ENCODE results near the gene CCDC148. TPM values are rescaled to one million over a fixed set of nuclear protein-coding genes. Genes with fewer than 3 reads are reported as not detected.
"Not testable (repeated sequence)": the region's sequence is repeated elsewhere in the genome, so short reads cannot be mapped to it uniquely, and the experiment has no call there.

CCDC148 gene
- total RNA-seq, 1 experiment from 2014 or later, result 2.1 TPM

DNA sequence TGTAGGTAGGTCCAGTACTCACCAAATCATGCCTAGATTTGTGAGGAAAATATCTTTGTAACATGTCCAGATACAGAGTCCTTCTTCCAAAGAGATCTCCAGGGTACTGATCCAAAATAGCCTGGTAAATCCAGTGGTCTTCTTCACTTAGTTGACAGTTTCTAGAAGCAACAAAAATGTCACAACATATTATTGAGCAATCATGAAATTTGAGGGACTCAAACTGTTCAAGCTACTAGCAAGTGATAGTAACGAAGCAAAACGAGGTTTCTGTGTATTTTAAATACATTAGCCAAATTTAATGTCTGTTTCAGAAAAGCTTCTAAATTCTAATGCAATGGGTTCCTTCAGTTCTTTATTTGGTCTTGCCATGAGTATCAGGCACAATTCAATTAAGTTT, 142.8 kb downstream of the CCDC148 start:
- CTCF ChIA-PET, result no interaction called here
- no peak for ATAC-seq

DNA sequence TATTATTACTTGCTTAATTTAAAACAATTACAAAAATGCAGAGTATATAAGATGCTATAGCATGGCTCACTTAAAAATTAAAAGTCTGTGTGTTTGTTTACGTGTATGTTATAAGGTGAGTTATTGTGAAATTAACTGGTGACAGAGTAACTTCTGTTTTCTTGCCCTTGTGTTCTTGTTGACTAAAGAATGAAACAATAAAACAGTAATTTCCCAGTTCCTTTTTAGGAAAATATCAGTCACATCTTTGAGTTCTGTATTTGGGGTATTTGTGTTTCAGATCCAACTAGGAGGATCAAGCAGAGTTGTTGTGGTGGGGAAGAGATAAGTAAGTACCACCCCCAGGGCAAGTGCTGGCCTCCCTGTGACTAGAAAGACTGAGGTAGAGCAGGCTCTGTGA, 143.6 kb downstream of the CCDC148 start:
- Mint-ChIP-seq H3K9me3 (peaks cover 13% of the 10 kb centered on the region), H3K36me3 (peaks cover 16% of the 10 kb centered on the region)

More for the DNA sequence above, 142.8 kb downstream of the CCDC148 start:
- Mint-ChIP-seq H3K9me3 (peaks cover 19% of the 10 kb centered on the region), H3K4me1 (peaks cover 20% of the 10 kb centered on the region), H3K4me3 (no peak overlapping the region), H3K36me3 (peaks cover 20% of the 10 kb centered on the region), H3K27me3 (ENCODE audit: low read depth) (no peaks in the 10 kb centered on the region), H3K27ac (no peak overlapping the region)
- no peak for DNase-seq (ENCODE audit: low spot score)
- POLR2A ChIA-PET, result no interaction called here
- TF ChIP-seq ESRRA (CRISPR knock-in tag; IDR thresholded peaks at IDR 0.05; ENCODE audit: borderline replicate concordance), result no peak
- no peak for TF ChIP-seq E2F5 (CRISPR knock-in tag; IDR thresholded peaks at IDR 0.05)
- no peak for TF ChIP-seq MYBL2 (CRISPR knock-in tag; IDR thresholded peaks at IDR 0.05)
- no peak for TF ChIP-seq SMAD3 (CRISPR knock-in tag; IDR thresholded peaks at IDR 0.05; ENCODE audit: borderline replicate concordance)
- no peak for TF ChIP-seq TCF7 (CRISPR knock-in tag; IDR thresholded peaks at IDR 0.05; ENCODE audit: low read depth)
- no peak for TF ChIP-seq KAT7 (CRISPR knock-in tag; IDR thresholded peaks at IDR 0.05; ENCODE audit: borderline replicate concordance)
- no peak for TF ChIP-seq ZNF219 (CRISPR knock-in tag; IDR thresholded peaks at IDR 0.05; ENCODE audit: borderline replicate concordance)
- TF ChIP-seq MLX (CRISPR knock-in tag; IDR thresholded peaks at IDR 0.05), result no peak
- TF ChIP-seq, protein P1, sequence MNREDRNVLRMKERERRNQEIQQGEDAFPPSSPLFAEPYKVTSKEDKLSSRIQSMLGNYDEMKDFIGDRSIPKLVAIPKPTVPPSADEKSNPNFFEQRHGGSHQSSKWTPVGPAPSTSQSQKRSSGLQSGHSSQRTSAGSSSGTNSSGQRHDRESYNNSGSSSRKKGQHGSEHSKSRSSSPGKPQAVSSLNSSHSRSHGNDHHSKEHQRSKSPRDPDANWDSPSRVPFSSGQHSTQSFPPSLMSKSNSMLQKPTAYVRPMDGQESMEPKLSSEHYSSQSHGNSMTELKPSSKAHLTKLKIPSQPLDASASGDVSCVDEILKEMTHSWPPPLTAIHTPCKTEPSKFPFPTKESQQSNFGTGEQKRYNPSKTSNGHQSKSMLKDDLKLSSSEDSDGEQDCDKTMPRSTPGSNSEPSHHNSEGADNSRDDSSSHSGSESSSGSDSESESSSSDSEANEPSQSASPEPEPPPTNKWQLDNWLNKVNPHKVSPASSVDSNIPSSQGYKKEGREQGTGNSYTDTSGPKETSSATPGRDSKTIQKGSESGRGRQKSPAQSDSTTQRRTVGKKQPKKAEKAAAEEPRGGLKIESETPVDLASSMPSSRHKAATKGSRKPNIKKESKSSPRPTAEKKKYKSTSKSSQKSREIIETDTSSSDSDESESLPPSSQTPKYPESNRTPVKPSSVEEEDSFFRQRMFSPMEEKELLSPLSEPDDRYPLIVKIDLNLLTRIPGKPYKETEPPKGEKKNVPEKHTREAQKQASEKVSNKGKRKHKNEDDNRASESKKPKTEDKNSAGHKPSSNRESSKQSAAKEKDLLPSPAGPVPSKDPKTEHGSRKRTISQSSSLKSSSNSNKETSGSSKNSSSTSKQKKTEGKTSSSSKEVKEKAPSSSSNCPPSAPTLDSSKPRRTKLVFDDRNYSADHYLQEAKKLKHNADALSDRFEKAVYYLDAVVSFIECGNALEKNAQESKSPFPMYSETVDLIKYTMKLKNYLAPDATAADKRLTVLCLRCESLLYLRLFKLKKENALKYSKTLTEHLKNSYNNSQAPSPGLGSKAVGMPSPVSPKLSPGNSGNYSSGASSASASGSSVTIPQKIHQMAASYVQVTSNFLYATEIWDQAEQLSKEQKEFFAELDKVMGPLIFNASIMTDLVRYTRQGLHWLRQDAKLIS (CRISPR knock-in tag; IDR thresholded peaks at IDR 0.05; ENCODE audit: borderline replicate concordance), result no peak
- no peak for TF ChIP-seq ZSCAN18 (CRISPR knock-in tag; IDR thresholded peaks at IDR 0.05)
- TF ChIP-seq TEAD4 (CRISPR knock-in tag; IDR thresholded peaks at IDR 0.05), result no peak
- no peak for TF ChIP-seq OVOL2 (CRISPR knock-in tag; IDR thresholded peaks at IDR 0.05; ENCODE audit: borderline replicate concordance)

GRCh38 chr2:158310407-158310806, 146.1 kb downstream of the CCDC148 start:
- ATAC-seq; CTCF ChIA-PET; H3K27me3 Mint-ChIP-seq (ENCODE audit: low read depth); POLR2A ChIA-PET; H3K4me1 Mint-ChIP-seq; H3K27ac Mint-ChIP-seq; DNase-seq (ENCODE audit: low spot score); H3K4me3 Mint-ChIP-seq: not testable (repeated sequence)
- H3K36me3 Mint-ChIP-seq, result peaks cover 14% of the 10 kb centered on the region
- peaks cover 18% of the 10 kb centered on the region for H3K9me3 Mint-ChIP-seq

More for the DNA sequence above, 143.6 kb downstream of the CCDC148 start:
- Mint-ChIP-seq H3K27ac (no peak overlapping the region), H3K4me1 (peaks cover 17% of the 10 kb centered on the region), H3K27me3 (ENCODE audit: low read depth) (no peaks in the 10 kb centered on the region), H3K4me3 (no peak overlapping the region)
- POLR2A ChIA-PET, result no interaction called here
- CTCF ChIA-PET, result no interaction called here
- DNase-seq (ENCODE audit: low spot score) (no peak), ATAC-seq (no peak)
- TF ChIP-seq ZNF396 (CRISPR knock-in tag; IDR thresholded peaks at IDR 0.05; ENCODE audit: borderline replicate concordance), result no peak
- no peak for TF ChIP-seq JUN (CRISPR knock-in tag; IDR thresholded peaks at IDR 0.05)
- TF ChIP-seq ATF6 (CRISPR knock-in tag; IDR thresholded peaks at IDR 0.05), result no peak
- TF ChIP-seq MLX (CRISPR knock-in tag; IDR thresholded peaks at IDR 0.05), result no peak
- TF ChIP-seq NR3C1 (CRISPR knock-in tag; conservative IDR thresholded peaks at IDR 0.05; ENCODE audit: low read depth), result no peak
- TF ChIP-seq OVOL2 (CRISPR knock-in tag; IDR thresholded peaks at IDR 0.05; ENCODE audit: borderline replicate concordance), result no peak
- TF ChIP-seq NFE2L1 (CRISPR knock-in tag; IDR thresholded peaks at IDR 0.05), result no peak
